ENCODE data around the gene RAD18. TPM values are rescaled to one million over a fixed set of nuclear protein-coding genes. Genes with fewer than 3 reads are reported as not detected.

RAD18 gene
- total and polyA plus RNA-seq, 2 donors (not counting 1 experiment from before 2014, with no cell fraction given): 4.8 to 21.3 TPM

GRCh38 chr3:8952130-8952529 lies 11.1 kb downstream of the RAD18 start:
- Histone ChIP-seq H3K9ac (ENCODE audit: low read length) (no peak overlapping the region), H3K4me1 (ENCODE audit: control insufficient read depth in 2 of 2, insufficient read depth in 2 of 2, low read length in 2 of 2) (peaks cover 13 to 16% of the 10 kb centered on the region in 2 donors), H3K9me3 (ENCODE audit: control extremely low read depth in 1 of 3, control insufficient read depth in 2 of 3, insufficient read depth in 1 of 3, low read length in 2 of 3) (no peaks in the 10 kb centered on the region), H4K20me1 (ENCODE audit: control insufficient read depth, insufficient read depth, low read length, poor library complexity, severe bottlenecking) (no peaks in the 10 kb centered on the region), H3K27ac (ENCODE audit: low read length in 2 of 2) (no peak overlapping the region), H3K4me3 (ENCODE audit: control extremely low read depth in 1 of 5, extremely low read depth in 1 of 5, insufficient read depth in 1 of 5, low read depth in 2 of 5, low read length in 4 of 5) (no peak overlapping the region), H2AFZ (ENCODE audit: insufficient read depth, low read depth, low read length, poor library complexity, severe bottlenecking) (no peak overlapping the region), H3K36me3 (replicated peaks in 1 of 2; ENCODE audit: control extremely low read depth in 1 of 2, control insufficient read depth in 1 of 2, extremely low read depth in 1 of 2, insufficient read depth in 2 of 2, low read length in 1 of 2) (peaks cover 1 to 5% of the 10 kb centered on the region in 2 experiments), H3K4me2 (replicated peaks; ENCODE audit: low read depth, low read length, poor library complexity, severe bottlenecking) (no peak overlapping the region), H3K27me3 (replicated peaks in 1 of 4; ENCODE audit: control extremely low read depth in 1 of 4, control insufficient read depth in 3 of 4, insufficient read depth in 4 of 4, low read length in 3 of 4) (no peaks in the 10 kb centered on the region), H3K79me2 (ENCODE audit: control insufficient read depth, insufficient read depth, low read length) (peaks cover 6% of the 10 kb centered on the region)
- TF ChIP-seq EZH2 (IDR thresholded peaks at IDR 0.05; ENCODE audit: borderline replicate concordance, insufficient read depth, low read depth, low read length, poor library complexity, severe bottlenecking) (no peak), CTCF (IDR thresholded peaks at IDR 0.05) (no peak)
- DNase-seq (no peak), ATAC-seq (ENCODE audit: low read depth) (no peak)
- intact Hi-C loops (cut with micrococcal nuclease): no loop called here
- H3K4me1 Mint-ChIP-seq: peaks cover 24% of the 10 kb centered on the region
- CTCF ChIA-PET: no interaction called here
- no peaks in the 10 kb centered on the region for H3K27me3 Mint-ChIP-seq
- no peaks in the 10 kb centered on the region for H3K9me3 Mint-ChIP-seq (ENCODE audit: insufficient read depth)
- H3K4me3 Mint-ChIP-seq: no peak overlapping the region
- H3K27ac Mint-ChIP-seq: no peak overlapping the region
- POLR2A ChIA-PET: no interaction called here

GRCh38 chr3:8945890-8946600 lies 17.2 kb downstream of the RAD18 start:
- no peak for DNase-seq
- Histone ChIP-seq H3K36me3 (replicated peaks in 1 of 2; ENCODE audit: control extremely low read depth in 1 of 2, control insufficient read depth in 1 of 2, extremely low read depth in 1 of 2, insufficient read depth in 2 of 2, low read length in 1 of 2) (peaks cover 3 to 44% of the 10 kb centered on the region in 2 experiments), H3K27me3 (replicated peaks in 1 of 4; ENCODE audit: control extremely low read depth in 1 of 4, control insufficient read depth in 3 of 4, insufficient read depth in 4 of 4, low read length in 3 of 4) (no peaks in the 10 kb centered on the region), H3K9ac (ENCODE audit: low read length) (no peak overlapping the region), H3K4me2 (replicated peaks; ENCODE audit: low read depth, low read length, poor library complexity, severe bottlenecking) (no peak overlapping the region), H4K20me1 (ENCODE audit: control insufficient read depth, insufficient read depth, low read length, poor library complexity, severe bottlenecking) (no peaks in the 10 kb centered on the region), H3K27ac (ENCODE audit: low read length in 2 of 2) (no peak overlapping the region), H3K4me1 (ENCODE audit: control insufficient read depth in 2 of 2, insufficient read depth in 2 of 2, low read length in 2 of 2) (no peaks in the 10 kb centered on the region), H3K9me3 (ENCODE audit: control extremely low read depth in 1 of 3, control insufficient read depth in 2 of 3, insufficient read depth in 1 of 3, low read length in 2 of 3) (peaks cover 0 to 12% (median 0%) of the 10 kb centered on the region in 3 donors), H3K79me2 (ENCODE audit: control insufficient read depth, insufficient read depth, low read length) (no peaks in the 10 kb centered on the region), H2AFZ (ENCODE audit: insufficient read depth, low read depth, low read length, poor library complexity, severe bottlenecking) (no peak overlapping the region), H3K4me3 (ENCODE audit: control extremely low read depth in 1 of 5, extremely low read depth in 1 of 5, insufficient read depth in 1 of 5, low read depth in 2 of 5, low read length in 4 of 5) (no peak overlapping the region)
- WGBS (ENCODE audit: insufficient coverage): 100% methylated on average over 1 of the region's 3 CpGs
- Mint-ChIP-seq H3K9me3 (ENCODE audit: insufficient read depth) (no peaks in the 10 kb centered on the region), H3K4me1 (no peaks in the 10 kb centered on the region), H3K4me3 (no peak overlapping the region), H3K27ac (no peak overlapping the region), H3K27me3 (no peaks in the 10 kb centered on the region)
- no peak for ATAC-seq (ENCODE audit: low read depth)
- POLR2A ChIA-PET: no interaction called here
- TF ChIP-seq EZH2 (IDR thresholded peaks at IDR 0.05; ENCODE audit: borderline replicate concordance, insufficient read depth, low read depth, low read length, poor library complexity, severe bottlenecking) (no peak), CTCF (IDR thresholded peaks at IDR 0.05) (no peak)
- CTCF ChIA-PET: no interaction called here
- intact Hi-C loops (cut with micrococcal nuclease): no loop called here
